K562 (cell line): ENCODE results near the gene PACRG. TPM values are rescaled to one million over a fixed set of nuclear protein-coding genes. Genes with fewer than 3 reads are reported as not detected.

Experiments
- BCOR ChIP-seq: fragments of 450-650 bp; IDR thresholded peaks from 2 replicates; pipeline ENCODE4 v1.6.1; 2016
- CBFA2T2 ChIP-seq: fragments of 450-650 bp; conservative IDR thresholded peaks from 2 replicates; pipeline ENCODE4 v1.6.1; 2017; ENCODE audit warnings: mild to moderate bottlenecking
- E2F1 ChIP-seq: sonication (generic); formaldehyde crosslinking; IDR thresholded peaks from 2 replicates; pipeline ENCODE4 v1.8.1; 2023; ENCODE audit warnings: mild to moderate bottlenecking, missing genetic modification reagents, moderate library complexity
- E2F8 ChIP-seq: fragments of 450-650 bp; IDR thresholded peaks from 2 replicates; pipeline ENCODE4 v1.7.1; 2018; ENCODE audit warnings: mild to moderate bottlenecking, low read depth; ENCODE audit not compliant: partially characterized antibody
- IRF2 ChIP-seq: sonication (generic); formaldehyde crosslinking; IDR thresholded peaks from 2 replicates; pipeline ENCODE4 v1.8.1; 2022; ENCODE audit warnings: mild to moderate bottlenecking, missing genetic modification reagents
- KDM2B ChIP-seq: fragments of 250-450 bp; sonication (Bioruptor Pico); IDR thresholded peaks from 2 replicates; pipeline ENCODE4 v1.8.0; 2021; ENCODE audit warnings: mild to moderate bottlenecking, moderate library complexity
- KDM4B ChIP-seq, 2 experiments: fragments of 450-650 bp in 1 of 2; sonication (generic) in 1 of 2; IDR thresholded peaks; 2 replicates each; pipeline ENCODE4 v1.6.1; 2016 to 2017; ENCODE audit warnings: borderline replicate concordance in 2 of 2, antibody characterized with exemption in 1 of 2, low read depth in 1 of 2, mild to moderate bottlenecking in 1 of 2
- RB1 ChIP-seq: fragments of 450-650 bp; IDR thresholded peaks from 2 replicates; pipeline ENCODE4 v1.6.1; 2017; ENCODE audit warnings: low read depth, mild to moderate bottlenecking
- RFX1 ChIP-seq: fragments of 450-650 bp; IDR thresholded peaks from 2 replicates; pipeline ENCODE4 v1.6.1; 2016; ENCODE audit warnings: mild to moderate bottlenecking, moderate library complexity
- TFAM ChIP-seq: fragments of 250-450 bp; sonication (Bioruptor Pico); conservative IDR thresholded peaks from 2 replicates; pipeline ENCODE4 v1.5.0; 2021; ENCODE audit warnings: mild to moderate bottlenecking, moderate library complexity
- TGIF2 ChIP-seq: sonication (generic); formaldehyde crosslinking; IDR thresholded peaks from 2 replicates; pipeline ENCODE4 v1.8.1; 2022; ENCODE audit warnings: mild to moderate bottlenecking, missing genetic modification reagents, moderate library complexity
- THAP7 ChIP-seq: fragments of 250-450 bp; sonication (Bioruptor Pico); IDR thresholded peaks from 2 replicates; pipeline ENCODE4 v1.5.0; 2021
- ZBTB5 ChIP-seq: fragments of 450-650 bp; IDR thresholded peaks from 2 replicates; pipeline ENCODE4 v1.6.1; 2017; ENCODE audit warnings: antibody characterized with exemption
- ZFP1 ChIP-seq: fragments of 450-650 bp; formaldehyde crosslinking; IDR thresholded peaks from 2 replicates; pipeline ENCODE4 v1.4.0; 2020; ENCODE audit warnings: mild to moderate bottlenecking, mixed read lengths
- ZNF408 ChIP-seq: fragments of 250-450 bp; sonication (Bioruptor Pico); IDR thresholded peaks from 2 replicates; pipeline ENCODE4 v1.4.0; 2020; ENCODE audit warnings: low read depth, mild to moderate bottlenecking, moderate library complexity
- ZNF778 ChIP-seq: fragments of 450-650 bp; formaldehyde crosslinking; IDR thresholded peaks from 2 replicates; pipeline ENCODE4 v1.4.0; 2020; ENCODE audit warnings: mild to moderate bottlenecking, moderate library complexity
- polyA plus RNA-seq, 8 experiments: library from polyadenylated mRNA; depleted of rRNA in 4 of 8; stranded (reverse) in 5 of 8; unstranded in 3 of 8; fragments of >200 nt; fragmentation: Nextera tagmentation in 2 of 8; fragmentation: Illumina TruSeq in 1 of 8; extraction: Ambion mirVana in 2 of 8; extraction: Trizol in 1 of 8; gene quantifications; 2 replicates each; pipeline versions ENCODE4 v1.2.1 to v1.2.3, GENCODE V29; 2011 to 2014; ENCODE audit warnings: inconsistent platforms in 1 of 8, missing spikeins in 1 of 8
- total RNA-seq, 7 experiments: library from RNA; depleted of rRNA in 6 of 7; stranded (reverse); fragments of >200 nt in 6 of 7; fragmentation: Illumina TruSeq in 2 of 7; extraction: Trizol in 2 of 7; gene quantifications; 2 replicates each; pipeline versions ENCODE4 v1.2.1 to v1.2.3, GENCODE V29; 2011 to 2021; ENCODE audit warnings: low replicate concordance in 1 of 7
- TF ChIP-seq, protein P1 (sequence below), 2 experiments: fragments of 450-650 bp in 1 of 2; IDR thresholded peaks; 2 replicates each; pipeline ENCODE4 v1.6.1; 2011 to 2017; ENCODE audit warnings: low read depth in 2 of 2, antibody characterized with exemption in 1 of 2, borderline replicate concordance in 1 of 2, low read length in 1 of 2, mild to moderate bottlenecking in 1 of 2, mixed read lengths in 1 of 2; ENCODE audit not compliant: control insufficient read depth in 1 of 2

Gene PACRG
- total and polyA plus RNA-seq, 9 of the 15 experiments (the other 6 are each of a cell fraction or from before 2014, with no cell fraction given) = 0.04 TPM; not detected in 8

DNA sequence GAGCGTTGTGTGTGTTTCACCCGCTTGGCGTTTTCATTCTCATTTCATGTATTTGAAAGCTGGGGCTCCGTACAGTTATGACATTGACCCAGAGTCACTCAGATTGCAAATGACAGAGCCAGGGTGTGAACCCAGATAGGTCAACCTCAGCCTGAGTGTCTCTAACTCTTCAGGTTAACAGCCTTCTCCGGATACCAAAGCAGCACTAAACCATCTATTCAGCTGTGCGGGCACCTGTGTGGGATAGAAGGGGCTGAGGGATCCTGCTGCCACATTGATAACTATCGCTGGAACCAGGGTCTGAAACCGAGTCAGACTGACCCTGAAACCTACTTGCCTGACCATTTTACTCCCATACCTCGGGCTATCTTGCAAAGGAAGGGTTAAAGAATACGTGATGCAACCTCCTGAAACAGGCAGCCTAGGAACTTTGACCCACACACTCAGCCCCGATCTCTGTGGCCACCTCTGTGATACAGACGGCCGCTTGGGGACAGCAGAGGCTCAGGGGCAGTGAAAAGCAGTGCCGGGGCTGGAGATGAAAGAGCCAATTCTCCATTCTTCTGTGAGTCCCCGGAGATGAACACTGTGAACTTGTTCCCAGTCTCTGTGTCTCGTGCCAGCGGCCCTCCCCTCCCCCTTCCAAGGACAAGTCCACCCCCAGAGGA, 453.2 kb downstream of the PACRG start (continued):
- TF ChIP-seq RB1 (peak; percentile 57; the same call in 1 of the 2 replicates), THAP7 (no peak), ZFP1 (CRISPR knock-in tag) (no peak), ZNF778 (CRISPR knock-in tag) (no peak), E2F1 (CRISPR knock-in tag) (no peak), KDM4B (IDR thresholded peaks at IDR 0.05; ENCODE audit: borderline replicate concordance in 2 of 2, low read depth in 1 of 2) (no peak), CBFA2T2 (no peak), ZBTB5 (no peak), BCOR (peak; percentile 29; the same call in 1 of the 2 replicates), TFAM (no peak), E2F8 (no peak), TGIF2 (CRISPR knock-in tag) (no peak), ZNF408 (CRISPR knock-in tag) (no peak), RFX1 (no peak), IRF2 (no peak), KDM2B (CRISPR knock-in tag) (no peak)
- TF ChIP-seq, protein P1, sequence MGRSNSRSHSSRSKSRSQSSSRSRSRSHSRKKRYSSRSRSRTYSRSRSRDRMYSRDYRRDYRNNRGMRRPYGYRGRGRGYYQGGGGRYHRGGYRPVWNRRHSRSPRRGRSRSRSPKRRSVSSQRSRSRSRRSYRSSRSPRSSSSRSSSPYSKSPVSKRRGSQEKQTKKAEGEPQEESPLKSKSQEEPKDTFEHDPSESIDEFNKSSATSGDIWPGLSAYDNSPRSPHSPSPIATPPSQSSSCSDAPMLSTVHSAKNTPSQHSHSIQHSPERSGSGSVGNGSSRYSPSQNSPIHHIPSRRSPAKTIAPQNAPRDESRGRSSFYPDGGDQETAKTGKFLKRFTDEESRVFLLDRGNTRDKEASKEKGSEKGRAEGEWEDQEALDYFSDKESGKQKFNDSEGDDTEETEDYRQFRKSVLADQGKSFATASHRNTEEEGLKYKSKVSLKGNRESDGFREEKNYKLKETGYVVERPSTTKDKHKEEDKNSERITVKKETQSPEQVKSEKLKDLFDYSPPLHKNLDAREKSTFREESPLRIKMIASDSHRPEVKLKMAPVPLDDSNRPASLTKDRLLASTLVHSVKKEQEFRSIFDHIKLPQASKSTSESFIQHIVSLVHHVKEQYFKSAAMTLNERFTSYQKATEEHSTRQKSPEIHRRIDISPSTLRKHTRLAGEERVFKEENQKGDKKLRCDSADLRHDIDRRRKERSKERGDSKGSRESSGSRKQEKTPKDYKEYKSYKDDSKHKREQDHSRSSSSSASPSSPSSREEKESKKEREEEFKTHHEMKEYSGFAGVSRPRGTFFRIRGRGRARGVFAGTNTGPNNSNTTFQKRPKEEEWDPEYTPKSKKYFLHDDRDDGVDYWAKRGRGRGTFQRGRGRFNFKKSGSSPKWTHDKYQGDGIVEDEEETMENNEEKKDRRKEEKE (IDR thresholded peaks at IDR 0.05; ENCODE audit: borderline replicate concordance in 1 of 2, control insufficient read depth in 1 of 2, low read depth in 2 of 2, low read length in 1 of 2) = no peak
